Measurements from ENCODE around the gene CA9.

Gene CA9

GRCh38 chr9:35649431-35650340, 24.0 kb upstream of the CA9 start:
- ChIA-PET POLR2A (interaction anchor here (0.9 to 5.6 kb wide), 2 partner anchors 8 to 83 kb away, joined by 3 to 35 read pairs; partner anchors contain the start of genes CCDC107, CREB3, RMRP and TLN1), CTCF (no interaction called here)
- DNase-seq (ENCODE audit: extremely low spot score), result no peak
- TF ChIP-seq TARDBP (IDR thresholded peaks at IDR 0.05) (no peak), HDGF (IDR thresholded peaks at IDR 0.05; ENCODE audit: borderline replicate concordance) (no peak), CTBP1 (IDR thresholded peaks at IDR 0.05; ENCODE audit: borderline replicate concordance) (no peak), FOXM1 (IDR thresholded peaks at IDR 0.05; ENCODE audit: borderline replicate concordance) (no peak), FOXA1 (IDR thresholded peaks at IDR 0.05) (no peak), ELF4 (IDR thresholded peaks at IDR 0.05) (no peak), ARNT (IDR thresholded peaks at IDR 0.05) (no peak), ZNF384 (IDR thresholded peaks at IDR 0.05) (no peak), FOXK2 (IDR thresholded peaks at IDR 0.05) (no peak), SP1 (IDR thresholded peaks at IDR 0.05) (no peak), L3MBTL2 (conservative IDR thresholded peaks at IDR 0.05) (no peak), NFRKB (IDR thresholded peaks at IDR 0.05) (no peak), SUZ12 (IDR thresholded peaks at IDR 0.05) (no peak), BHLHE40 (IDR thresholded peaks at IDR 0.05; ENCODE audit: borderline replicate concordance) (no peak), LEF1 (IDR thresholded peaks at IDR 0.05; ENCODE audit: borderline replicate concordance) (no peak)
- TF ChIP-seq, protein P1, sequence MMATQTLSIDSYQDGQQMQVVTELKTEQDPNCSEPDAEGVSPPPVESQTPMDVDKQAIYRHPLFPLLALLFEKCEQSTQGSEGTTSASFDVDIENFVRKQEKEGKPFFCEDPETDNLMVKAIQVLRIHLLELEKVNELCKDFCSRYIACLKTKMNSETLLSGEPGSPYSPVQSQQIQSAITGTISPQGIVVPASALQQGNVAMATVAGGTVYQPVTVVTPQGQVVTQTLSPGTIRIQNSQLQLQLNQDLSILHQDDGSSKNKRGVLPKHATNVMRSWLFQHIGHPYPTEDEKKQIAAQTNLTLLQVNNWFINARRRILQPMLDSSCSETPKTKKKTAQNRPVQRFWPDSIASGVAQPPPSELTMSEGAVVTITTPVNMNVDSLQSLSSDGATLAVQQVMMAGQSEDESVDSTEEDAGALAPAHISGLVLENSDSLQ (IDR thresholded peaks at IDR 0.05), result no peak

DNA sequence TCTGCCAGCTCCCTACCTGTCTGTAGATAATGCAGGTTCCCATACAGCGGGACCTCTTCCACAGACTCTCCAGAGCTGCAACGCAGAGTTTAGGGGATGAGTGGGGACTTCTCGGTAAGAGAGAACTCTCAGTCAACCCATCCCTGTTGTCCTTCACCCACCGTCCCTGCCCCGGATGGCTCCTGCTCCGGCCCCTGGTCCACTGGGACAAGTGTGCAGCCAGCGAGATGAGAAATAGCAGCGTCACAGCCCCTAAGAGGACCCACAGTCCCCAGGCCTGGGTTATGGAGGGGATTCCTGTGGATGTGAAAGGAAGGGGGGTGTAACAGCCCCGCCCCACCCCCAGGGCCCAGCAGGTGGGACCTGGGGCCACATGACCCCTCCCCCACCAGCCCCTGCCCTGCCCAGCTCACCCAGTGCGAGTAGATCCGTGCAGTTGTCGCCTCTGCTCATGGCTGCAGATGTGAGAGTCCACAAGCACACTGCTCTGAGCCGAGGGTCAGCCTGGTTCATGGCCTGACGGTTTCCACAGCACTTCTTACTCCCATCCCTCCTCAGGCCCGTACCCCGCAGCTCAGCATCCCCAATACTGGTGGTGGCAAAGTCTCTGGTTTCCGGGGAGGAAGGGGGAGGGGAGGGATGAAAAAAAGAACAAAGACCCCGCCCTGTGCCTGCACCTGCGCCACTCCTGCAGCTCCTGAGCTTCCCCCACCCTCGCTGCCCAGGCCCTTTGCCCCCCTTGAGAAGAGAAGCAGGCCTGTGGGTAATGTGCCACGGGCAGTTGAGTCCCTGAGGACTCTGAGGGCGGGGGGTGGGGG, 23.2 kb upstream of the CA9 start, which contains the start of gene SIT1:
Gene SIT1 (minus strand): TSS at position 591 of the 818 bp plus-strand sequence. CDS start 78 bp downstream, at position 513.
- ChIA-PET CTCF (no interaction called here), POLR2A (interaction anchor here (0.7 to 5.6 kb wide), 2 partner anchors 7 to 1407 kb away, joined by 3 to 35 read pairs; partner anchors contain the start of genes CCDC107 and RMRP)
- DNase-seq (ENCODE audit: extremely low spot score), result no peak
- TF ChIP-seq HDGF (IDR thresholded peaks at IDR 0.05; ENCODE audit: borderline replicate concordance) (no peak), FOXK2 (IDR thresholded peaks at IDR 0.05) (no peak), LEF1 (IDR thresholded peaks at IDR 0.05; ENCODE audit: borderline replicate concordance) (no peak), ZNF384 (IDR thresholded peaks at IDR 0.05) (no peak), NFRKB (IDR thresholded peaks at IDR 0.05) (no peak)
- TF ChIP-seq, protein P1 (IDR thresholded peaks at IDR 0.05), result no peak

- TF ChIP-seq SUZ12 (IDR thresholded peaks at IDR 0.05) (no peak), BHLHE40 (IDR thresholded peaks at IDR 0.05; ENCODE audit: borderline replicate concordance) (no peak), FOXM1 (IDR thresholded peaks at IDR 0.05; ENCODE audit: borderline replicate concordance) (no peak), FOXK2 (IDR thresholded peaks at IDR 0.05) (no peak), NFRKB (IDR thresholded peaks at IDR 0.05) (no peak), ELF4 (IDR thresholded peaks at IDR 0.05) (no peak), CTBP1 (IDR thresholded peaks at IDR 0.05; ENCODE audit: borderline replicate concordance) (no peak), LEF1 (IDR thresholded peaks at IDR 0.05; ENCODE audit: borderline replicate concordance) (no peak), SP1 (IDR thresholded peaks at IDR 0.05) (no peak), ZNF384 (IDR thresholded peaks at IDR 0.05) (no peak), HDGF (IDR thresholded peaks at IDR 0.05; ENCODE audit: borderline replicate concordance) (no peak)
- ChIA-PET POLR2A (no interaction called here), CTCF (no interaction called here)
- no peak for DNase-seq (ENCODE audit: extremely low spot score)
Measured at GRCh38 chr9:35651956-35652828, 21.5 kb upstream of the CA9 start.

DNA sequence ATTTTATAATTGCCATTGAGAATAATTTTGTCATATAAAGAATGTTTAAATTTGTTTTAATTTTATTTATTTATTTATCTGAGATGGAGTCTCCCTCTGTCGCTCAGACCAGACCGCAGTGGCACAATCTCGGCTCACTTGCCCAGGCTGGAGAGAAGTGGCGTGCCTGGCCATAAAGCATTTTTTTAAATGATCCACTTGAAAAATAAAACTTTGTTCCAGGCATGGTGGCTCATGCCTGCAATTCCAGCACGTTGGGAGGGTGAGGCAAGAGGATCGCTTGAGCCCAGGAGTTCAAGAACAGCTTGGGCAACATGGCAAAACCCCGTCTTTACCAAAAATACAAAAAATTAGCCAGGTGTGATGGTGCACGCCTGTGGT, 20.9 kb upstream of the CA9 start:
- no peak for DNase-seq (ENCODE audit: extremely low spot score)
- CTCF ChIA-PET, result no interaction called here
- POLR2A ChIA-PET, result no interaction called here
- TF ChIP-seq ARNT (IDR thresholded peaks at IDR 0.05) (no peak), CTBP1 (IDR thresholded peaks at IDR 0.05; ENCODE audit: borderline replicate concordance) (no peak), BHLHE40 (IDR thresholded peaks at IDR 0.05; ENCODE audit: borderline replicate concordance) (no peak), FOXM1 (IDR thresholded peaks at IDR 0.05; ENCODE audit: borderline replicate concordance) (no peak), FOXA1 (IDR thresholded peaks at IDR 0.05) (no peak), ELF4 (IDR thresholded peaks at IDR 0.05) (no peak), TARDBP (IDR thresholded peaks at IDR 0.05) (no peak), LEF1 (IDR thresholded peaks at IDR 0.05; ENCODE audit: borderline replicate concordance) (no peak), FOXK2 (IDR thresholded peaks at IDR 0.05) (no peak), L3MBTL2 (conservative IDR thresholded peaks at IDR 0.05) (no peak), HDGF (IDR thresholded peaks at IDR 0.05; ENCODE audit: borderline replicate concordance) (no peak), SUZ12 (IDR thresholded peaks at IDR 0.05) (no peak), SP1 (IDR thresholded peaks at IDR 0.05) (no peak), ZNF384 (IDR thresholded peaks at IDR 0.05) (no peak), NFRKB (IDR thresholded peaks at IDR 0.05) (no peak)
- TF ChIP-seq, protein P1 (IDR thresholded peaks at IDR 0.05), result no peak
